SK-N-SH (cell line): ENCODE data around the gene URM1. TPM values are rescaled to one million over a fixed set of nuclear protein-coding genes. Genes with fewer than 3 reads are reported as not detected.

Experiments used
- CTCF ChIA-PET: fragments of 300-600, 350-600 bp; formaldehyde crosslinking; extraction: SDS; loops from one replicate; lab custom pipeline; 2021; lab: Yijun Ruan, JAX
- POLR2A ChIA-PET: fragments of 350-600 bp; sonication (Branson Sonifier 250); formaldehyde crosslinking; extraction: SDS; loops from one replicate; lab custom pipeline; 2020; ENCODE audit warnings: antibody characterized with exemption, inconsistent platforms; lab: Yijun Ruan, JAX
- DNase-seq: peaks from one replicate; pipeline ENCODE4 v3.0.0; 2012
- H2AFZ ChIP-seq: fragments of 200-600 bp; sonication (generic); 2 replicates; pipeline ENCODE4 v1.8.1; 2016; ENCODE audit warnings: antibody characterized with exemption, mild to moderate bottlenecking, low read depth
- H3F3A ChIP-seq: fragments of 200-600 bp; sonication (generic); replicated peaks from 2 replicates; pipeline ENCODE3; 2016; ENCODE audit warnings: antibody characterized with exemption, mild to moderate bottlenecking; ENCODE audit not compliant: insufficient read depth
- H3K27ac ChIP-seq, 2 experiments: fragments of 200-500 bp in 1 of 2; fragments of 200-600 bp in 1 of 2; sonication (Bioruptor generic) in 1 of 2; sonication (generic), shearing (Covaris generic) in 1 of 2; 2 replicates each; pipeline versions ENCODE4 v1.5.1 to v1.6.1; 2014 to 2016; ENCODE audit warnings: low read depth in 2 of 2, inconsistent platforms in 1 of 2, low read length in 1 of 2, mild to moderate bottlenecking in 1 of 2, mixed read lengths in 1 of 2
- H3K27me3 ChIP-seq: fragments of 200-600 bp; sonication (generic), shearing (Covaris generic); 2 replicates; pipeline ENCODE4 v1.6.1; 2016; ENCODE audit warnings: mixed run types; ENCODE audit not compliant: insufficient read depth
- H3K36me3 ChIP-seq, 2 experiments: fragments of 200-500 bp in 1 of 2; fragments of 200-600 bp in 1 of 2; sonication (Bioruptor generic) in 1 of 2; sonication (generic) in 1 of 2; replicated peaks in 1 of 2; 2 replicates each; pipeline versions ENCODE3 to v1.5.1; 2014 to 2016; ENCODE audit warnings: low read length in 1 of 2, mild to moderate bottlenecking in 1 of 2; ENCODE audit not compliant: insufficient read depth in 2 of 2, control insufficient read depth in 1 of 2
- H3K4me1 ChIP-seq, 2 experiments: fragments of 200-500 bp in 1 of 2; fragments of 200-600 bp in 1 of 2; sonication (Bioruptor generic) in 1 of 2; sonication (generic), shearing (Covaris generic) in 1 of 2; 2 replicates each; pipeline versions ENCODE4 v1.5.1 to v1.6.1; 2014 to 2016; ENCODE audit warnings: low read depth in 1 of 2, low read length in 1 of 2, mixed run types in 1 of 2; ENCODE audit not compliant: insufficient read depth in 2 of 2, control insufficient read depth in 1 of 2
- H3K4me2 ChIP-seq: fragments of 200-600 bp; sonication (generic), shearing (Covaris generic); 2 replicates; pipeline ENCODE4 v1.6.1; 2017; ENCODE audit warnings: mixed run types
- H3K4me3 ChIP-seq, 2 experiments: fragments of 200-500 bp in 1 of 2; fragments of 200-600 bp in 1 of 2; sonication (Bioruptor generic) in 1 of 2; sonication (generic), shearing (Covaris generic) in 1 of 2; 2 replicates each; pipeline versions ENCODE4 v1.5.1 to v1.8.1; 2014 to 2016; ENCODE audit warnings: low read depth in 2 of 2, inconsistent platforms in 1 of 2, low read length in 1 of 2, mild to moderate bottlenecking in 1 of 2, mixed read lengths in 1 of 2, moderate library complexity in 1 of 2
- H3K79me2 ChIP-seq: fragments of 200-600 bp; sonication (generic); 2 replicates; pipeline ENCODE4 v1.8.1; 2017; ENCODE audit warnings: mild to moderate bottlenecking; ENCODE audit not compliant: insufficient read depth
- H3K9ac ChIP-seq: fragments of 200-600 bp; sonication (generic); 2 replicates; pipeline ENCODE4 v1.6.1; 2017; ENCODE audit warnings: mixed run types
- H3K9me2 ChIP-seq: fragments of 200-600 bp; sonication (generic); 2 replicates; pipeline ENCODE4 v1.6.1; 2017; ENCODE audit warnings: mixed run types
- H3K9me3 ChIP-seq: fragments of 200-600 bp; sonication (generic); 2 replicates; pipeline ENCODE4 v1.6.1; 2017; ENCODE audit warnings: mixed run types, mild to moderate bottlenecking, moderate library complexity
- H4K20me1 ChIP-seq: fragments of 200-600 bp; sonication (generic); 2 replicates; pipeline ENCODE4 v1.6.1; 2017; ENCODE audit warnings: mild to moderate bottlenecking, mixed run types; ENCODE audit not compliant: insufficient read depth
- FOSL2 ChIP-seq: IDR thresholded peaks from 2 replicates; pipeline ENCODE4 v1.4.0; 2012; ENCODE audit warnings: low read depth, mild to moderate bottlenecking, moderate library complexity, borderline replicate concordance
- FOXJ3 ChIP-seq: sonication (generic); formaldehyde crosslinking; IDR thresholded peaks from 2 replicates; pipeline ENCODE4 v1.5.1; 2020; ENCODE audit warnings: mild to moderate bottlenecking, missing genetic modification reagents
- FOXM1 ChIP-seq: IDR thresholded peaks from 2 replicates; pipeline ENCODE4 v1.4.0; 2012; ENCODE audit warnings: low read depth, mild to moderate bottlenecking
- GABPA ChIP-seq: IDR thresholded peaks from 2 replicates; pipeline ENCODE4 v1.4.0; 2012; ENCODE audit warnings: low read depth, mild to moderate bottlenecking
- MAX ChIP-seq: IDR thresholded peaks from 2 replicates; pipeline ENCODE4 v1.4.0; 2012; ENCODE audit warnings: low read depth
- MEF2A ChIP-seq: IDR thresholded peaks from 2 replicates; pipeline ENCODE4 v1.4.0; 2012; ENCODE audit warnings: low read depth, borderline replicate concordance
- MXI1 ChIP-seq: IDR thresholded peaks from 2 replicates; pipeline ENCODE4 v1.6.1; 2012; ENCODE audit warnings: mild to moderate bottlenecking, low read depth, low read length, improper control_type of control experiment
- NFIC ChIP-seq: IDR thresholded peaks from 2 replicates; pipeline ENCODE4 v1.4.0; 2012; ENCODE audit warnings: borderline replicate concordance
- POLR2AphosphoS5 ChIP-seq: IDR thresholded peaks from 2 replicates; pipeline ENCODE4 v1.6.1; 2012; ENCODE audit warnings: low read depth, low read length
- RCOR1 ChIP-seq: fragments of 150-350 bp; IDR thresholded peaks from 2 replicates; pipeline ENCODE4 v1.6.1; 2017; ENCODE audit warnings: antibody characterized with exemption, low read length
- RXRA ChIP-seq: IDR thresholded peaks from 2 replicates; pipeline ENCODE4 v1.4.0; 2012; ENCODE audit warnings: low read depth, mild to moderate bottlenecking, borderline replicate concordance
- SMC3 ChIP-seq: IDR thresholded peaks from 2 replicates; pipeline ENCODE4 v1.6.1; 2012; ENCODE audit warnings: low read depth, low read length, improper control_type of control experiment
- TAF1 ChIP-seq: IDR thresholded peaks from 2 replicates; pipeline ENCODE4 v1.6.1; 2012; ENCODE audit warnings: low read depth, mild to moderate bottlenecking, low read length, moderate library complexity, borderline replicate concordance
- TEAD4 ChIP-seq: IDR thresholded peaks from 2 replicates; pipeline ENCODE4 v1.4.0; 2012; ENCODE audit warnings: mild to moderate bottlenecking, borderline replicate concordance; ENCODE audit not compliant: insufficient read depth
- YY1 ChIP-seq: IDR thresholded peaks from 2 replicates; pipeline ENCODE4 v1.4.0; 2012; ENCODE audit warnings: low read depth, mild to moderate bottlenecking
- ZBTB33 ChIP-seq: IDR thresholded peaks from 2 replicates; pipeline ENCODE4 v1.4.0; 2012; ENCODE audit warnings: low read depth, borderline replicate concordance
- WGBS: methylation state at CpG from one replicate; pipeline ENCODE4 v1.1.6; 2017; ENCODE audit warnings: low lambda C conversion rate; 5-methylcytosine and 5-hydroxymethylcytosine counted together
- polyA plus RNA-seq, 3 experiments: library from polyadenylated mRNA; depleted of rRNA; stranded (reverse); fragments of >200 nt; gene quantifications; 2 replicates each; pipeline ENCODE4 v1.2.3, GENCODE V29; 2012
- TF ChIP-seq, protein P1 (sequence below): IDR thresholded peaks from 2 replicates; pipeline ENCODE4 v1.6.1; 2012; ENCODE audit warnings: mild to moderate bottlenecking, low read depth, low read length, moderate library complexity
- TF ChIP-seq, protein P2 (sequence below): fragments of 200-600 bp; sonication (generic); IDR thresholded peaks from 2 replicates; pipeline ENCODE4 v1.6.1; 2017; ENCODE audit warnings: antibody characterized with exemption, mild to moderate bottlenecking, moderate library complexity

The URM1 gene
- polyA plus RNA-seq, 1 of the 3 experiments (the other 2 are of a cell fraction), result 58.9 TPM

GRCh38 chr9:128365525-128365924 is 5.6 kb upstream of the URM1 start:
- Histone ChIP-seq H3K79me2 (peaks cover 9% of the 10 kb centered on the region), H3F3A (peaks cover 14% of the 10 kb centered on the region), H3K4me3 (no peak overlapping the region), H3K4me1 (peaks cover 7 to 13% of the 10 kb centered on the region in 2 experiments; a peak in 2 of 4 replicates), H3K27me3 (no peaks in the 10 kb centered on the region), H3K9me2 (no peaks in the 10 kb centered on the region), H3K4me2 (no peak overlapping the region), H3K36me3 (no peaks in the 10 kb centered on the region), H3K27ac (no peak overlapping the region), H3K9me3 (no peaks in the 10 kb centered on the region), H2AFZ (no peak overlapping the region), H3K9ac (no peak overlapping the region), H4K20me1 (no peaks in the 10 kb centered on the region)
- CTCF ChIA-PET, result interaction anchor here (1.0 kb wide), 2 partner anchors 47 to 54 kb away, joined by 3 read pairs; no protein-coding TSS in a partner anchor
- WGBS, result 89% methylated on average over 2 of the region's 4 CpGs
- TF ChIP-seq, protein P1, sequence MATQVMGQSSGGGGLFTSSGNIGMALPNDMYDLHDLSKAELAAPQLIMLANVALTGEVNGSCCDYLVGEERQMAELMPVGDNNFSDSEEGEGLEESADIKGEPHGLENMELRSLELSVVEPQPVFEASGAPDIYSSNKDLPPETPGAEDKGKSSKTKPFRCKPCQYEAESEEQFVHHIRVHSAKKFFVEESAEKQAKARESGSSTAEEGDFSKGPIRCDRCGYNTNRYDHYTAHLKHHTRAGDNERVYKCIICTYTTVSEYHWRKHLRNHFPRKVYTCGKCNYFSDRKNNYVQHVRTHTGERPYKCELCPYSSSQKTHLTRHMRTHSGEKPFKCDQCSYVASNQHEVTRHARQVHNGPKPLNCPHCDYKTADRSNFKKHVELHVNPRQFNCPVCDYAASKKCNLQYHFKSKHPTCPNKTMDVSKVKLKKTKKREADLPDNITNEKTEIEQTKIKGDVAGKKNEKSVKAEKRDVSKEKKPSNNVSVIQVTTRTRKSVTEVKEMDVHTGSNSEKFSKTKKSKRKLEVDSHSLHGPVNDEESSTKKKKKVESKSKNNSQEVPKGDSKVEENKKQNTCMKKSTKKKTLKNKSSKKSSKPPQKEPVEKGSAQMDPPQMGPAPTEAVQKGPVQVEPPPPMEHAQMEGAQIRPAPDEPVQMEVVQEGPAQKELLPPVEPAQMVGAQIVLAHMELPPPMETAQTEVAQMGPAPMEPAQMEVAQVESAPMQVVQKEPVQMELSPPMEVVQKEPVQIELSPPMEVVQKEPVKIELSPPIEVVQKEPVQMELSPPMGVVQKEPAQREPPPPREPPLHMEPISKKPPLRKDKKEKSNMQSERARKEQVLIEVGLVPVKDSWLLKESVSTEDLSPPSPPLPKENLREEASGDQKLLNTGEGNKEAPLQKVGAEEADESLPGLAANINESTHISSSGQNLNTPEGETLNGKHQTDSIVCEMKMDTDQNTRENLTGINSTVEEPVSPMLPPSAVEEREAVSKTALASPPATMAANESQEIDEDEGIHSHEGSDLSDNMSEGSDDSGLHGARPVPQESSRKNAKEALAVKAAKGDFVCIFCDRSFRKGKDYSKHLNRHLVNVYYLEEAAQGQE, result no peak
- no peak for TF ChIP-seq FOXJ3 (CRISPR knock-in tag)
- TF ChIP-seq FOXM1, result no peak
- no peak for TF ChIP-seq MXI1
- TF ChIP-seq POLR2AphosphoS5, result no peak
- TF ChIP-seq, protein P2, sequence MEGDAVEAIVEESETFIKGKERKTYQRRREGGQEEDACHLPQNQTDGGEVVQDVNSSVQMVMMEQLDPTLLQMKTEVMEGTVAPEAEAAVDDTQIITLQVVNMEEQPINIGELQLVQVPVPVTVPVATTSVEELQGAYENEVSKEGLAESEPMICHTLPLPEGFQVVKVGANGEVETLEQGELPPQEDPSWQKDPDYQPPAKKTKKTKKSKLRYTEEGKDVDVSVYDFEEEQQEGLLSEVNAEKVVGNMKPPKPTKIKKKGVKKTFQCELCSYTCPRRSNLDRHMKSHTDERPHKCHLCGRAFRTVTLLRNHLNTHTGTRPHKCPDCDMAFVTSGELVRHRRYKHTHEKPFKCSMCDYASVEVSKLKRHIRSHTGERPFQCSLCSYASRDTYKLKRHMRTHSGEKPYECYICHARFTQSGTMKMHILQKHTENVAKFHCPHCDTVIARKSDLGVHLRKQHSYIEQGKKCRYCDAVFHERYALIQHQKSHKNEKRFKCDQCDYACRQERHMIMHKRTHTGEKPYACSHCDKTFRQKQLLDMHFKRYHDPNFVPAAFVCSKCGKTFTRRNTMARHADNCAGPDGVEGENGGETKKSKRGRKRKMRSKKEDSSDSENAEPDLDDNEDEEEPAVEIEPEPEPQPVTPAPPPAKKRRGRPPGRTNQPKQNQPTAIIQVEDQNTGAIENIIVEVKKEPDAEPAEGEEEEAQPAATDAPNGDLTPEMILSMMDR, result no peak
- no peak for TF ChIP-seq MAX
- TF ChIP-seq FOSL2, result no peak
- no peak for TF ChIP-seq YY1
- no peak for TF ChIP-seq MEF2A
- TF ChIP-seq RXRA, result no peak
- no peak for TF ChIP-seq NFIC
- TF ChIP-seq GABPA, result no peak
- no peak for TF ChIP-seq TAF1
- no peak for TF ChIP-seq SMC3
- TF ChIP-seq RCOR1, result no peak
- no peak for TF ChIP-seq ZBTB33
- TF ChIP-seq TEAD4, result no peak
- POLR2A ChIA-PET, result no interaction called here
- no peak for DNase-seq
